Common myeloid progenitor, CD34-positive (primary cell): ENCODE measurements around the gene RCAN2.

Source experiments
- CTCF ChIA-PET: fragments of 350-600 bp; sonication (Branson Sonifier 250); formaldehyde crosslinking; loops from one replicate; lab custom pipeline; 2021; ENCODE audit warnings: antibody characterized with exemption; lab: Charles Lee
- POLR2A ChIA-PET: fragments of 350-600 bp; sonication (Branson Sonifier 250); formaldehyde crosslinking; loops from one replicate; lab custom pipeline; 2021; ENCODE audit warnings: antibody characterized with exemption; lab: Charles Lee
- DNase-seq, 3 donors: peaks; one replicate each; pipeline versions ENCODE4 v3.0.0 to v3.0.0-alpha.2; 2013
- H3K27ac ChIP-seq, 2 experiments: 1 replicate in 1 of 2; 2 replicates in 1 of 2; pipeline ENCODE4 v1.7.0; 2013; ENCODE audit warnings: inconsistent platforms in 2 of 2, low read length in 2 of 2, mild to moderate bottlenecking in 2 of 2, low read depth in 1 of 2, moderate library complexity in 1 of 2; ENCODE audit not compliant: severe bottlenecking in 2 of 2, insufficient read depth in 1 of 2, poor library complexity in 1 of 2
- H3K27me3 ChIP-seq, 5 experiments: replicated peaks in 2 of 5; 1 replicate in 3 of 5; 2 replicates in 2 of 5; pipeline versions ENCODE4 v1.6.1 to v1.7.0; 2013; ENCODE audit warnings: low read length in 4 of 5, mild to moderate bottlenecking in 2 of 5, moderate library complexity in 2 of 5, inconsistent platforms in 1 of 5; ENCODE audit not compliant: insufficient read depth in 5 of 5, control insufficient read depth in 4 of 5
- H3K36me3 ChIP-seq, 4 experiments: 1 replicate in 2 of 4; 2 replicates in 2 of 4; pipeline versions ENCODE4 v1.6.1 to v1.7.0; 2013; ENCODE audit warnings: low read length in 3 of 4, control low read depth in 1 of 4, mild to moderate bottlenecking in 1 of 4; ENCODE audit not compliant: control insufficient read depth in 4 of 4, insufficient read depth in 4 of 4
- H3K4me1 ChIP-seq, 4 experiments: 1 replicate in 3 of 4; 2 replicates in 1 of 4; pipeline versions ENCODE4 v1.6.1 to v1.7.1; 2013; ENCODE audit warnings: low read length in 3 of 4, mild to moderate bottlenecking in 3 of 4, control low read depth in 1 of 4, inconsistent platforms in 1 of 4, moderate library complexity in 1 of 4; ENCODE audit not compliant: control insufficient read depth in 4 of 4, insufficient read depth in 4 of 4; ENCODE audit errors: control extremely low read depth in 1 of 4
- H3K4me3 ChIP-seq, 7 experiments: 1 replicate in 4 of 7; 2 replicates in 3 of 7; pipeline versions ENCODE4 v1.5.1 to v1.7.0; 2013; ENCODE audit warnings: mild to moderate bottlenecking in 7 of 7, low read length in 6 of 7, moderate library complexity in 6 of 7, inconsistent platforms in 2 of 7, low read depth in 2 of 7, control low read depth in 1 of 7; ENCODE audit not compliant: insufficient read depth in 4 of 7, control insufficient read depth in 1 of 7; ENCODE audit errors: extremely low read depth in 1 of 7
- H3K9me3 ChIP-seq, 5 experiments: 1 replicate in 4 of 5; 2 replicates in 1 of 5; pipeline versions ENCODE4 v1.6.1 to v1.7.1; 2013; ENCODE audit warnings: low read length in 4 of 5, mild to moderate bottlenecking in 2 of 5, inconsistent platforms in 1 of 5, low read depth in 1 of 5, moderate library complexity in 1 of 5; ENCODE audit not compliant: control insufficient read depth in 4 of 5, insufficient read depth in 2 of 5; ENCODE audit errors: control extremely low read depth in 1 of 5
- WGBS: methylation state at CpG from one replicate; pipeline ENCODE4 v1.1.5; 2013; ENCODE audit not compliant: insufficient coverage; 5-methylcytosine and 5-hydroxymethylcytosine counted together

RCAN2 gene

GRCh38 chr6:46414398-46414797 lies 76.9 kb downstream of the RCAN2 start:
- POLR2A ChIA-PET: no interaction called here
- WGBS: 67% methylated on average over 1 of the region's 1 CpG
- CTCF ChIA-PET: interaction anchor here (5.5 to 17.3 kb wide), 2 partner anchors 195 to 324 kb away, joined by 56 to 228 read pairs; no protein-coding TSS in a partner anchor
- no peak overlapping the region for H3K4me3 ChIP-seq
- H3K36me3 ChIP-seq: no peaks in the 10 kb centered on the region
- no peak overlapping the region for H3K27ac ChIP-seq
- DNase-seq: no peak
- no peaks in the 10 kb centered on the region for H3K27me3 ChIP-seq
- H3K4me1 ChIP-seq: no peaks in the 10 kb centered on the region
- no peaks in the 10 kb centered on the region for H3K9me3 ChIP-seq

- Histone ChIP-seq H3K36me3 (no peaks in the 10 kb centered on the region), H3K4me1 (no peaks in the 10 kb centered on the region), H3K9me3 (no peaks in the 10 kb centered on the region), H3K27ac (no peak overlapping the region), H3K27me3 (no peaks in the 10 kb centered on the region), H3K4me3 (no peak overlapping the region)
- CTCF ChIA-PET: interaction anchor here (0.6 to 17.3 kb wide), 8 partner anchors 10 to 570 kb away, joined by 3 to 228 read pairs (median 8); no protein-coding TSS in a partner anchor
- DNase-seq: no peak
- POLR2A ChIA-PET: no interaction called here
- WGBS: 40% methylated on average over 1 of the region's 2 CpGs
Measured at GRCh38 chr6:46412662-46413061, 78.6 kb downstream of the RCAN2 start.

GRCh38 chr6:46411456-46412197 lies 79.6 kb downstream of the RCAN2 start:
- no peaks in the 10 kb centered on the region for H3K9me3 ChIP-seq
- no peaks in the 10 kb centered on the region for H3K27me3 ChIP-seq
- 100% methylated on average over 2 of the region's 3 CpGs for WGBS
- no peak for DNase-seq
- no peaks in the 10 kb centered on the region for H3K36me3 ChIP-seq
- POLR2A ChIA-PET: no interaction called here
- H3K4me3 ChIP-seq: no peak overlapping the region
- CTCF ChIA-PET: interaction anchor here (0.7 to 17.3 kb wide), 12 partner anchors 11 to 480 kb away, joined by 3 to 228 read pairs (median 7); no protein-coding TSS in a partner anchor
- H3K4me1 ChIP-seq: no peaks in the 10 kb centered on the region
- H3K27ac ChIP-seq: no peak overlapping the region

GRCh38 chr6:46410334-46410953 lies 80.8 kb downstream of the RCAN2 start:
- Histone ChIP-seq H3K27me3 (no peaks in the 10 kb centered on the region), H3K27ac (no peak overlapping the region), H3K36me3 (no peaks in the 10 kb centered on the region), H3K9me3 (no peaks in the 10 kb centered on the region), H3K4me1 (no peaks in the 10 kb centered on the region), H3K4me3 (no peak overlapping the region)
- WGBS: 0% methylated on average over 1 of the region's 5 CpGs
- peak; percentile 54 to 80 (median 77) for DNase-seq
- POLR2A ChIA-PET: no interaction called here
- CTCF ChIA-PET: interaction anchor here (0.8 to 17.3 kb wide), 34 partner anchors 9 to 479 kb away, joined by 3 to 228 read pairs (median 4); partner anchors contain the start of gene ENPP4

- ChIA-PET CTCF (interaction anchor here (1.4 to 17.3 kb wide), 4 partner anchors 9 to 318 kb away, joined by 3 to 228 read pairs (median 10); no protein-coding TSS in a partner anchor), POLR2A (no interaction called here)
- WGBS: 100% methylated on average over 13 of the region's 13 CpGs
- H3K4me1 ChIP-seq: no peaks in the 10 kb centered on the region
- H3K36me3 ChIP-seq: no peaks in the 10 kb centered on the region
- H3K4me3 ChIP-seq: no peak overlapping the region
- H3K27me3 ChIP-seq: no peaks in the 10 kb centered on the region
- no peaks in the 10 kb centered on the region for H3K9me3 ChIP-seq
- DNase-seq: no peak
- no peak overlapping the region for H3K27ac ChIP-seq
Measured at GRCh38 chr6:46407776-46408530, 83.3 kb downstream of the RCAN2 start.

- Histone ChIP-seq H3K36me3 (no peaks in the 10 kb centered on the region), H3K4me1 (no peaks in the 10 kb centered on the region), H3K27ac (no peak overlapping the region), H3K27me3 (no peaks in the 10 kb centered on the region), H3K4me3 (no peak overlapping the region), H3K9me3 (no peaks in the 10 kb centered on the region)
- ChIA-PET POLR2A (no interaction called here), CTCF (interaction anchor here (0.5 to 17.3 kb wide), 8 partner anchors 8 to 317 kb away, joined by 3 to 228 read pairs (median 4); no protein-coding TSS in a partner anchor)
- no peak for DNase-seq
- no CpG with 5 or more reads among the region's 3 CpGs for WGBS
Measured at GRCh38 chr6:46407246-46407645, 84.0 kb downstream of the RCAN2 start.
